ENCODE data around the gene KLHL22.
"Not testable (repeated sequence)": the region's sequence is repeated elsewhere in the genome, so short reads cannot be mapped to it uniquely, and the experiment has no call there.

KLHL22 gene

GRCh38 chr22:20487715-20488114 lies 7.9 kb downstream of the KLHL22 start:
- in situ Hi-C loops (cut with MboI; ENCODE audit: low sequenced_read_pairs, unreplicated experiment), result no loop called here
- DNase-seq (ENCODE audit: low spot score), result no peak
- no peak for TF ChIP-seq CTCF (IDR thresholded peaks at IDR 0.05; ENCODE audit: borderline replicate concordance, control extremely low read depth, extremely low read depth, insufficient read depth, missing control alignments)

- no peak for TF ChIP-seq CTCF (IDR thresholded peaks at IDR 0.05; ENCODE audit: borderline replicate concordance, control extremely low read depth, extremely low read depth, insufficient read depth, missing control alignments)
- DNase-seq (ENCODE audit: low spot score), result no peak
- in situ Hi-C loops (cut with MboI; ENCODE audit: low sequenced_read_pairs, unreplicated experiment), result no loop called here
Measured at GRCh38 chr22:20486229-20486628, 9.4 kb downstream of the KLHL22 start.

DNA sequence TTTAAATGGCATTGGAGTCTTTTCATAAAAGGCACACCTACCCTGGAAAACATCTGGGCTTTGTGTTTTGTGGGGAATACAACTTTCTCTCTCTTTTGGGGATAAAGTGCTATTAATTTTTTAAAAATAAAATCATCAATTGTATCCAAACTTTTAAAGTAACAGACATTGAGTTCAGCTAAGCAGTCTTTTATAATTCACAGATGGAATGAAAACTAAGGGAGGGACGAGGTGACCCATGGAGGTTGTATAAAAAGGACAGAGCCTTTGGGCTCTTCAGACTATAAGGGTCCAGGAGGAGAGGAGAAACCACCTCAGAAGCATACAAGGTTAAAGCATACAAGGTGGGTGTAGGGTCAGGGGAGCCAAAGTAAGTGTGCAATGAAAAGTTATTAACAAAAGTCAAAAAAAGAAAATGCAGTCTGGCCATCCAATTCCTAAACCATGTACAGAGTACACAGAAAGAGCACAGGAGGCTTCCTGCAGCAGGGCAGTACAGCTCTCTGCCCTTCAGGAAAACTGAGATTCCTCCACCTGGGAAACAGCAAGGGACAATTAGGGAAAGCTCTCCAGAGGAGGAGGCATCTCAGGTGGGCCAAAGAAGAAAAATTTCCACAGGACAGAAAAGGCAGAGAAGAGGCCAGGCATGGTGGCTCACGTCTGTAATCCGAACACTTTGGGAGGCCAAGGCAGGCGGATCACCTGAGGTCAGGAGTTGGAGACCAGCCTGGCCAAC lies 10.5 kb downstream of the KLHL22 start:
- in situ Hi-C loops (cut with MboI; ENCODE audit: low sequenced_read_pairs, unreplicated experiment), result no loop called here
- no peak for DNase-seq (ENCODE audit: low spot score)
- no peak for TF ChIP-seq CTCF (IDR thresholded peaks at IDR 0.05; ENCODE audit: borderline replicate concordance, control extremely low read depth, extremely low read depth, insufficient read depth, missing control alignments)

DNA sequence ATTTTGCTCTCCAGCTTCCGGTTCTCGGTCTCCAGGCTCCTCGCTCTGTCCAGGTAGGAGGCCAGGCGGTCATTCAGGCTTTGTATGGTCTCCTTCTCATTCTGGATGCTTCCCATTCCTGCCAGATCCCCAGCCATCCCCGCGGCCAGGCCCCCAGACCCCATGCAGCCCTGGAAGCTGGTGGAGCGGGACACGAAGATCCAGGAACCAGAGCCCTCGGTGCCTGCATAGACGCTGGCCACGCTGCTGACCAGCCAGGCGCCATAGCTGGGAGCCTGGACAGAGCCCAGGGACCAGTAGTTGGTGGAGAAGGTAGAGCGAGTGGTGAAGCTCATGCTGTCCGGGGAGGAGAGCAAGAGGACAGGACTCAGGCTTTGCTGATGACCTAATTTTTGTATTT lies 11.8 kb downstream of the KLHL22 start:
- no peak for DNase-seq (ENCODE audit: low spot score)
- in situ Hi-C loops (cut with MboI; ENCODE audit: low sequenced_read_pairs, unreplicated experiment), result no loop called here
- no peak for TF ChIP-seq CTCF (IDR thresholded peaks at IDR 0.05; ENCODE audit: borderline replicate concordance, control extremely low read depth, extremely low read depth, insufficient read depth, missing control alignments)

- in situ Hi-C loops (cut with MboI; ENCODE audit: low sequenced_read_pairs, unreplicated experiment); DNase-seq (ENCODE audit: low spot score): not testable (repeated sequence)
Measured at GRCh38 chr22:20483143-20483506, 12.5 kb downstream of the KLHL22 start.

DNA sequence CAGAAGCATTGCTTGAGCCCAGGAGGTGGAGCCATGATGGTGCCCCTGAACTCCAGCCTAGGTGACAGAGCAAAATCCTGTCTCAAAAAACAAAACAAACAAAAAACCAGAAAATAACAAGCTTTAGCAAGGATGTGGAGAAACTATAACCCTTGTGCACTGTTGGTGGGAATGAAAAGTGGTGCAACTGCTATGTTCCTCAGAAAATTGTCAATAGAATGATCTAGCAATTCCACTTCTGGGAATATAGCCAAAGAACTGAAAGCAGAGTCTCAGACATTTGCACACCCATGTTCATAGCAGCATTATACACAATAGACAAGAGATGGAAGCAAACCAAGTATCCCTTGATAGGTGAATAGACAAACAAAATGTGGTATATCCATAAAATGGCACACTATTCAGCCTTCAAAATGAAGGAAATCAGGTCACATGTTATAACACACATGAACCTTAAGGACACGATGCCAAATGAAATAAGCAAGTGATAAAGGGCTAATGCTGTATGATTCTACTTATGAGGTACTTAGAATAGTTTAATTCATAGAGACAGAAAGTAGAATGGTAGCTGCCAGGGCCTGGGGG lies 15.9 kb downstream of the KLHL22 start:
- DNase-seq (ENCODE audit: low spot score), result no peak
- no peak for TF ChIP-seq CTCF (IDR thresholded peaks at IDR 0.05; ENCODE audit: borderline replicate concordance, control extremely low read depth, extremely low read depth, insufficient read depth, missing control alignments)
- in situ Hi-C loops (cut with MboI; ENCODE audit: low sequenced_read_pairs, unreplicated experiment), result no loop called here

DNA sequence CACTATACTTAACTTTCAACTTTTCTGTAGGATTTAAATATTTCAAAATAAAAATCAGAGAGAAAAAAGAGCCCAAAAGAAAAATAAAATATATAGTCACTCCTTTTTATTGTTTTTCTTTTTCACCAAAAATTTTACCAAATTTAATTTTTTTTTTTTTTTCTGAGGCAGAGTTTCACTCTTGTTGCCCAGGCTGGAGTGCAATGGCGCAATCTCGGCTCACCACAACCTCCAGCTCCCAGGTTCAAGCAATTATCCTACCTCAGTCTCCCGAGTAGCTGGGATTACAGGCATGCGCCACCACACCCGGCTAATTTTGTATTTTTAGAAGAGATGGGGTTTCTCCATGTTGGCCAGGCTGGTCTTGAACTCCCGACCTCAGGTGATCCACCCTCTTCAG lies 17.5 kb downstream of the KLHL22 start:
- DNase-seq (ENCODE audit: low spot score); in situ Hi-C loops (cut with MboI; ENCODE audit: low sequenced_read_pairs, unreplicated experiment): not testable (repeated sequence)

GRCh38 chr22:20475569-20475968 lies 20.0 kb downstream of the KLHL22 start:
- in situ Hi-C loops (cut with MboI; ENCODE audit: low sequenced_read_pairs, unreplicated experiment); DNase-seq (ENCODE audit: low spot score): not testable (repeated sequence)
